KMS-11 (cell line): ENCODE measurements around the gene ESPN.

ENCODE experiments used
- H2AFZ ChIP-seq: fragments of 200-600 bp; sonication (generic); 2 replicates; pipeline ENCODE4 v1.6.1; 2016; ENCODE audit warnings: antibody characterized with exemption, mixed run types, low read depth
- H3K27ac ChIP-seq: fragments of 200-600 bp; sonication (generic); 2 replicates; pipeline ENCODE4 v1.6.1; 2016; ENCODE audit warnings: mild to moderate bottlenecking, mixed run types
- H3K27me3 ChIP-seq: fragments of 200-600 bp; sonication (generic); 2 replicates; pipeline ENCODE4 v1.6.1; 2017; ENCODE audit warnings: mild to moderate bottlenecking, low read depth, mixed run types, moderate library complexity; ENCODE audit not compliant: insufficient read depth
- H3K36me3 ChIP-seq: fragments of 200-600 bp; sonication (generic); 2 replicates; pipeline ENCODE4 v1.6.1; 2017; ENCODE audit warnings: mild to moderate bottlenecking, mixed run types; ENCODE audit not compliant: insufficient read depth
- H3K4me1 ChIP-seq: fragments of 200-600 bp; sonication (generic); 2 replicates; pipeline ENCODE4 v1.6.1; 2016; ENCODE audit warnings: mild to moderate bottlenecking, low read depth, mixed run types; ENCODE audit not compliant: poor library complexity, severe bottlenecking
- H3K4me2 ChIP-seq: fragments of 200-600 bp; sonication (generic); 2 replicates; pipeline ENCODE4 v1.7.0; 2016; ENCODE audit warnings: mild to moderate bottlenecking, mixed run types
- H3K4me3 ChIP-seq: fragments of 200-600 bp; sonication (generic); IDR thresholded peaks from 2 replicates; pipeline ENCODE4 v1.6.1; 2017; ENCODE audit warnings: low read depth, low read length, mixed read lengths; ENCODE audit not compliant: insufficient read depth
- H3K79me2 ChIP-seq: fragments of 200-600 bp; sonication (generic); 2 replicates; pipeline ENCODE4 v1.6.1; 2016; ENCODE audit warnings: low read depth, mixed run types; ENCODE audit not compliant: insufficient read depth
- H3K9ac ChIP-seq: fragments of 200-600 bp; sonication (generic); 2 replicates; pipeline ENCODE4 v1.6.1; 2016; ENCODE audit warnings: mild to moderate bottlenecking, mixed run types
- H4K20me1 ChIP-seq: fragments of 200-600 bp; sonication (generic); 2 replicates; pipeline ENCODE4 v1.6.1; 2016; ENCODE audit warnings: mild to moderate bottlenecking, mixed run types; ENCODE audit not compliant: insufficient read depth
- TF ChIP-seq, protein P1 (sequence below): fragments of 200-600 bp; sonication (generic); conservative IDR thresholded peaks from 2 replicates; pipeline ENCODE4 v1.6.1; 2017; ENCODE audit warnings: low read depth, mild to moderate bottlenecking, antibody characterized with exemption, low read length, moderate library complexity, mixed read lengths

ESPN gene

DNA sequence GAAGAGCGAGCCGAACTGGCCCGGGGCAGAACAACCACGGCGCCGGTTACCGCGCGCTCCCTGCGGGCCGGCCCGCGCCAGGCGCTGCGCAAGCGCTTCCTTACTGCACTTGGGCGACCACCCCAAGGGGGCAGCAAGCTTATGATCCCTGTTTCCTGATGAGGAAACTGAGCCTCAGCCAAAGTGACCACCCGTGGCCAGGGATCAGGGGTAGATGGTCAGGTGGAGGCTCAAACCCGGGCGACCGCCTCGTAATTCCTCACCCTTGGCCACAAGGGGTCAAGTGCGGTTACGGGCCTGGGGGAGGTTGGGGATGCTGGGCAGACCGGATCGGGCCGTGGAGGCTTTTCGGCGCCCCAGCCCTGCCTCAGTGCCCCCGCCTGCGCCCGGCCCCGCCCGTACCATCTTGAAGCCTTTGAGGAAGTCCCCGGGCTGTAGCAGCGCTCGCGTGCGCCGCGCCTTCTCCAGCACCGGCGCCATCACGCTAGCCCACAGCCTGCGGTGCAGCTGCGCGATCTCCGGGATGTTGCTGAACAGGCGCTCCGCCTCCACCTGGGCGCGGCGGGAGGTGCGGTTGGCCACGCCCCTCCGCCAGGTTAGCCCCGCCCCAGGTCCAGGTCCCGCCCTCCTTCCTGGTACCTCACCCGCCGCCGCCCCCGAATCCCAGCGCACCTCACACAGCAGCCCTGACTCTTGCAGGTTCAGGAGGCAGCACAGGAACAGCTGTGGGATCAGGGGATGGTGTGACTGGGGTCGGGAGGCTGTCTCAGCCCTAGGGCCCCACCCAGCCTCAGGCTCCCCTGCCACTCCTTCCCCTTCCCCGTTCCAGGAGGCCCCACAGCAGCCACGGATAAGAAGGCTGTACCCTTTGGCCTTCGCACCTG is 46.8 kb downstream of the ESPN start:
- TF ChIP-seq, protein P1, sequence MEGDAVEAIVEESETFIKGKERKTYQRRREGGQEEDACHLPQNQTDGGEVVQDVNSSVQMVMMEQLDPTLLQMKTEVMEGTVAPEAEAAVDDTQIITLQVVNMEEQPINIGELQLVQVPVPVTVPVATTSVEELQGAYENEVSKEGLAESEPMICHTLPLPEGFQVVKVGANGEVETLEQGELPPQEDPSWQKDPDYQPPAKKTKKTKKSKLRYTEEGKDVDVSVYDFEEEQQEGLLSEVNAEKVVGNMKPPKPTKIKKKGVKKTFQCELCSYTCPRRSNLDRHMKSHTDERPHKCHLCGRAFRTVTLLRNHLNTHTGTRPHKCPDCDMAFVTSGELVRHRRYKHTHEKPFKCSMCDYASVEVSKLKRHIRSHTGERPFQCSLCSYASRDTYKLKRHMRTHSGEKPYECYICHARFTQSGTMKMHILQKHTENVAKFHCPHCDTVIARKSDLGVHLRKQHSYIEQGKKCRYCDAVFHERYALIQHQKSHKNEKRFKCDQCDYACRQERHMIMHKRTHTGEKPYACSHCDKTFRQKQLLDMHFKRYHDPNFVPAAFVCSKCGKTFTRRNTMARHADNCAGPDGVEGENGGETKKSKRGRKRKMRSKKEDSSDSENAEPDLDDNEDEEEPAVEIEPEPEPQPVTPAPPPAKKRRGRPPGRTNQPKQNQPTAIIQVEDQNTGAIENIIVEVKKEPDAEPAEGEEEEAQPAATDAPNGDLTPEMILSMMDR = no peak
- Histone ChIP-seq H3K27ac (no peak overlapping the region), H3K4me3 (no peak overlapping the region), H3K9ac (no peak overlapping the region), H3K4me2 (no peak overlapping the region), H4K20me1 (no peaks in the 10 kb centered on the region), H2AFZ (peak overlapping the region; percentile 13; the same call in 1 of the 2 replicates), H3K27me3 (peaks cover 18% of the 10 kb centered on the region), H3K4me1 (peaks cover 11% of the 10 kb centered on the region), H3K36me3 (no peaks in the 10 kb centered on the region), H3K79me2 (no peaks in the 10 kb centered on the region)

GRCh38 chr1:6471970-6472368 is 47.4 kb downstream of the ESPN start:
- no peaks in the 10 kb centered on the region for H3K36me3 ChIP-seq
- peaks cover 11% of the 10 kb centered on the region for H3K4me1 ChIP-seq
- H4K20me1 ChIP-seq = no peaks in the 10 kb centered on the region
- peak overlapping the region; percentile 13; the same call in 1 of the 2 replicates for H2AFZ ChIP-seq
- H3K27ac ChIP-seq = no peak overlapping the region
- H3K9ac ChIP-seq = no peak overlapping the region
- H3K79me2 ChIP-seq = no peaks in the 10 kb centered on the region
- peak overlapping the region; percentile 43 for H3K4me2 ChIP-seq
- peaks cover 12% of the 10 kb centered on the region for H3K27me3 ChIP-seq
- no peak overlapping the region for H3K4me3 ChIP-seq
- TF ChIP-seq, protein P1 = no peak

GRCh38 chr1:6472391-6472790 is 47.8 kb downstream of the ESPN start:
- H3K4me2 ChIP-seq = peak overlapping the region; percentile 43
- H3K9ac ChIP-seq = no peak overlapping the region
- peak overlapping the region; percentile 13; the same call in 1 of the 2 replicates for H2AFZ ChIP-seq
- H3K4me1 ChIP-seq = peaks cover 11% of the 10 kb centered on the region
- no peaks in the 10 kb centered on the region for H3K36me3 ChIP-seq
- peaks cover 11% of the 10 kb centered on the region; the same call in 1 of the 2 replicates for H3K27me3 ChIP-seq
- no peak overlapping the region for H3K4me3 ChIP-seq
- TF ChIP-seq, protein P1 = peak; percentile 58
- no peaks in the 10 kb centered on the region for H3K79me2 ChIP-seq
- no peaks in the 10 kb centered on the region for H4K20me1 ChIP-seq
- H3K27ac ChIP-seq = no peak overlapping the region

GRCh38 chr1:6473156-6473555 is 48.6 kb downstream of the ESPN start:
- H3K79me2 ChIP-seq = no peaks in the 10 kb centered on the region
- no peak overlapping the region for H3K4me3 ChIP-seq
- H3K27ac ChIP-seq = no peak overlapping the region
- TF ChIP-seq, protein P1 = no peak
- H3K36me3 ChIP-seq = no peaks in the 10 kb centered on the region
- H3K9ac ChIP-seq = no peak overlapping the region
- no peaks in the 10 kb centered on the region for H4K20me1 ChIP-seq
- H2AFZ ChIP-seq = no peak overlapping the region
- peaks cover 14% of the 10 kb centered on the region; the same call in 1 of the 2 replicates for H3K27me3 ChIP-seq
- peaks cover 11% of the 10 kb centered on the region for H3K4me1 ChIP-seq
- H3K4me2 ChIP-seq = no peak overlapping the region
